Measurements from ENCODE around the gene DISC1. TPM values are rescaled to one million over a fixed set of nuclear protein-coding genes. Genes with fewer than 3 reads are reported as not detected.

The DISC1 gene
- total and polyA plus RNA-seq, 2 experiments from 2014 or later, result 0.43 to 1.2 TPM

DNA sequence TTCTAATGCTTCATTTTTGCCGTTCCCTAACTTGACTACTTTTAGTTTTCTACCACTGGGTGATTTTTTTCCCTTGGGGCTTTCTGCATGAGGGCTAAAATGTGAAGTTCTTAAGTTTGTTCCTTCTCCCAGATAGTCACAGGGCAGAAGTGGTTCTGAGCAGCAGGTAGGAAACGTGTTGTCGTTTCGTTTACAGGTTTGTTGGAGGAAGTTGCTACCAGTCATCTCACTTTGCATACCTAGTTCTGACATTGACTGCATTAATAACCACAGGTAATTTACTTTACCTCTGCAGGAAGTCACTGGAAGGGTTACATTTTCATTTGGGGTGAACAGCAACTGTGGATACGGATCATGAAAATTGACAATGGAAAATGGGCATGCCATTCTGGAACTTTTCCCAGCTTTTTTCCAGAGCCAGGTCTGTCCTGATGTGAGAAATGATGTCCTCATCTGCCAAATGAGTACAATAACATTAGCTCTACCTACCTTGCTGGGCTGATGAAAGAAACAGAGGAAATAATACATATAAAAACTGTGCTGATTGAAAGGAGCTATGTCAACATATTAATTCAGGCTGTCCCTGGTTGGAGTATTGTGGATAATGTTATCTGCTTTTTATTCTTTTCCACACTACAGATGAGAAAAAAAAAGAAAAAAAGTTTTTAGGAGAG is 94.2 kb downstream of the DISC1 start:
- no peaks in the 10 kb centered on the region for H3K9me3 ChIP-seq (ENCODE audit: low read depth)
- H2AFZ ChIP-seq, result no peak overlapping the region
- no peaks in the 10 kb centered on the region for H3F3A ChIP-seq (ENCODE audit: insufficient read depth)
- no peak overlapping the region for H3K4me2 ChIP-seq (ENCODE audit: unreplicated experiment)
- no peaks in the 10 kb centered on the region for H3K79me2 ChIP-seq (ENCODE audit: insufficient read depth)
- H3K4me3 ChIP-seq, result no peak overlapping the region
- in situ Hi-C loops (cut with MboI), result no loop called here
- no peak for DNase-seq
- WGBS, 2 experiments (ENCODE audit: low coverage in 1 of 2, low lambda C conversion rate in 2 of 2, missing lambda C conversion rate in 2 of 2), result 79 to 92% methylated on average over 5 of the region's 5 CpGs
- no peaks in the 10 kb centered on the region for H3K9me2 ChIP-seq (ENCODE audit: insufficient read depth)
- TF ChIP-seq EZH2phosphoT487 (IDR thresholded peaks at IDR 0.05; ENCODE audit: insufficient read depth, low read depth) (no peak), EZH2 (IDR thresholded peaks at IDR 0.05; ENCODE audit: insufficient read depth, poor library complexity, severe bottlenecking) (no peak)
- no peaks in the 10 kb centered on the region for H4K20me1 ChIP-seq (ENCODE audit: insufficient read depth)
- H3K27ac ChIP-seq, result no peak overlapping the region
- H3K4me1 ChIP-seq (ENCODE audit: insufficient read depth), result no peaks in the 10 kb centered on the region
- no peaks in the 10 kb centered on the region for H3K36me3 ChIP-seq (ENCODE audit: low read depth)
- H3K27me3 ChIP-seq (replicated peaks; ENCODE audit: insufficient read depth), result no peaks in the 10 kb centered on the region
- H3K9ac ChIP-seq, result no peak overlapping the region

DNA sequence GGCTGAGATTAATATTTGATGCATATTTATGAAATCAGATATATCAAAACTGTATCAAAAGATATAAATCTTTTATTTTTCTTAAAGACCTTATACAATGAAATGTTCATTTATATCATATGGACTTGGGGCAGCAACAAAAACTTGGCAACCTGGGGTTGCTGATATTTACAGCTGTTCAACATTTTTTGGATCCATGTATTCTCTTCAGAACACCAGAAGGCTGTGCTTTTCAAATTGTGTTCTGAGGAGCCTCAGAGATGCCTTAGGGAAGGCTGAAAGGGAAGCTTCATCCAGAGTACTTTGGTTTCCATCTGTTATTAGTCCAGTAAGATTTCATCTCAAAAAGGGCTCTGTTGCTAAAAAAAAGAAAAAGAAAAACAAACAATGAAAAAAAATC is 94.8 kb downstream of the DISC1 start:
- no peaks in the 10 kb centered on the region for H3K4me1 ChIP-seq (ENCODE audit: insufficient read depth)
- in situ Hi-C loops (cut with MboI), result no loop called here
- no peaks in the 10 kb centered on the region for H3K9me2 ChIP-seq (ENCODE audit: insufficient read depth)
- no peak for TF ChIP-seq EZH2 (IDR thresholded peaks at IDR 0.05; ENCODE audit: insufficient read depth, poor library complexity, severe bottlenecking)
- no peak for TF ChIP-seq EZH2phosphoT487 (IDR thresholded peaks at IDR 0.05; ENCODE audit: insufficient read depth, low read depth)
- no peak overlapping the region for H3K4me3 ChIP-seq
- no peaks in the 10 kb centered on the region for H3K9me3 ChIP-seq (ENCODE audit: low read depth)
- H4K20me1 ChIP-seq (ENCODE audit: insufficient read depth), result no peaks in the 10 kb centered on the region
- H3K27me3 ChIP-seq (replicated peaks; ENCODE audit: insufficient read depth), result no peaks in the 10 kb centered on the region
- H3K9ac ChIP-seq, result no peak overlapping the region
- H3K36me3 ChIP-seq (ENCODE audit: low read depth), result no peaks in the 10 kb centered on the region
- no peak overlapping the region for H2AFZ ChIP-seq
- no peaks in the 10 kb centered on the region for H3F3A ChIP-seq (ENCODE audit: insufficient read depth)
- H3K4me2 ChIP-seq (ENCODE audit: unreplicated experiment), result no peak overlapping the region
- H3K27ac ChIP-seq, result no peak overlapping the region
- no peak for DNase-seq
- H3K79me2 ChIP-seq (ENCODE audit: insufficient read depth), result no peaks in the 10 kb centered on the region

DNA sequence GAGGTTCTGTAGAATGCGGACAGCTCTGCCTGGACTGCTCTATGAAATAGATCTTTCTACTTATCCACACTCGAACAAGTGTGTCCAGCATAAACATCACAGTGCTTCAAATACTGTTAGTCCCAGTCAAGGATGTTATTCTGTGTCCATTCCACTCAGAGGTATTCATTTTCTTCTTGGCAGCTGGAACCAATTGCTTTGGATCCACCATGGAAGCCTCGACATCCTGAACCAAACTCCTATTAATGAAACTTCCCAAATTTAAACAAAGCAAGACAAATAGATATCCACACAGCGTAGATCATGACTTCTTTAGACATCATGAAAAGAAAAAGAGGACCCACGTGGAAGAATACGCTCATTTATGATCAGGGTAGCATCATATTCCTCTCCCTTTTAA is 95.8 kb downstream of the DISC1 start:
- Histone ChIP-seq H3K9me2 (ENCODE audit: insufficient read depth) (no peaks in the 10 kb centered on the region), H3K9ac (no peak overlapping the region), H3K4me2 (ENCODE audit: unreplicated experiment) (no peak overlapping the region), H4K20me1 (ENCODE audit: insufficient read depth) (no peaks in the 10 kb centered on the region), H3K4me1 (ENCODE audit: insufficient read depth) (no peaks in the 10 kb centered on the region), H2AFZ (no peak overlapping the region), H3K9me3 (ENCODE audit: low read depth) (no peaks in the 10 kb centered on the region), H3F3A (ENCODE audit: insufficient read depth) (no peaks in the 10 kb centered on the region), H3K79me2 (ENCODE audit: insufficient read depth) (no peaks in the 10 kb centered on the region), H3K36me3 (ENCODE audit: low read depth) (no peaks in the 10 kb centered on the region), H3K27ac (no peak overlapping the region), H3K27me3 (replicated peaks; ENCODE audit: insufficient read depth) (no peaks in the 10 kb centered on the region), H3K4me3 (no peak overlapping the region)
- no peak for TF ChIP-seq EZH2phosphoT487 (IDR thresholded peaks at IDR 0.05; ENCODE audit: insufficient read depth, low read depth)
- 84% methylated on average over 6 of the region's 6 CpGs for WGBS, 2 experiments (ENCODE audit: low coverage in 1 of 2, low lambda C conversion rate in 2 of 2, missing lambda C conversion rate in 2 of 2)
- in situ Hi-C loops (cut with MboI), result no loop called here
- no peak for DNase-seq

DNA sequence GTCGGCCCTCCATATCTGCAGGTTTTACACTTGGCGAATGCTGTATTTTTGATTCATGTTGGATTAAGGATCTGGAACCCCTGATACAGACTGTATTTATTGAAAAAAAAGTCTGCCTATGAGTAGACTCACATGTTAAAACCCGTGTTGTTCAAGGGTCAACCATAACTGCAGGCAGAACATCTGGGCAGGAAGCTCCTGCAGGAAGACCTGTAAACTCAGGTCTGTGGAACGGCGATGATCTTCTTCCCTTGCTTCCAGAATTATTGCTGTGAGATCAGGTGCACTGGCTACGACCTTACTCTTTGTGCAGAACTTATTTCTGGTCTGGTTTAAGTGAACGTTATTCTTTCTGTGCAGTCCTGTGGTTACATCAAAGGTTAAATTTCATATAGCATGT is 96.6 kb downstream of the DISC1 start:
- no peak for DNase-seq
- H3K9me3 ChIP-seq (ENCODE audit: low read depth), result no peaks in the 10 kb centered on the region
- no peak overlapping the region for H3K9ac ChIP-seq
- 67 to 69% methylated on average over 7 of the region's 7 CpGs for WGBS, 2 experiments (ENCODE audit: low coverage in 1 of 2, low lambda C conversion rate in 2 of 2, missing lambda C conversion rate in 2 of 2)
- in situ Hi-C loops (cut with MboI), result no loop called here
- no peaks in the 10 kb centered on the region for H3K27me3 ChIP-seq (replicated peaks; ENCODE audit: insufficient read depth)
- H3F3A ChIP-seq (ENCODE audit: insufficient read depth), result no peaks in the 10 kb centered on the region
- H3K4me3 ChIP-seq, result no peak overlapping the region
- H3K36me3 ChIP-seq (ENCODE audit: low read depth), result no peaks in the 10 kb centered on the region
- no peaks in the 10 kb centered on the region for H4K20me1 ChIP-seq (ENCODE audit: insufficient read depth)
- no peak overlapping the region for H3K27ac ChIP-seq
- H3K4me2 ChIP-seq (ENCODE audit: unreplicated experiment), result no peak overlapping the region
- no peaks in the 10 kb centered on the region for H3K9me2 ChIP-seq (ENCODE audit: insufficient read depth)
- no peaks in the 10 kb centered on the region for H3K4me1 ChIP-seq (ENCODE audit: insufficient read depth)
- TF ChIP-seq EZH2 (IDR thresholded peaks at IDR 0.05; ENCODE audit: insufficient read depth, poor library complexity, severe bottlenecking) (no peak), EZH2phosphoT487 (IDR thresholded peaks at IDR 0.05; ENCODE audit: insufficient read depth, low read depth) (no peak)
- H2AFZ ChIP-seq, result no peak overlapping the region
- no peaks in the 10 kb centered on the region for H3K79me2 ChIP-seq (ENCODE audit: insufficient read depth)

DNA sequence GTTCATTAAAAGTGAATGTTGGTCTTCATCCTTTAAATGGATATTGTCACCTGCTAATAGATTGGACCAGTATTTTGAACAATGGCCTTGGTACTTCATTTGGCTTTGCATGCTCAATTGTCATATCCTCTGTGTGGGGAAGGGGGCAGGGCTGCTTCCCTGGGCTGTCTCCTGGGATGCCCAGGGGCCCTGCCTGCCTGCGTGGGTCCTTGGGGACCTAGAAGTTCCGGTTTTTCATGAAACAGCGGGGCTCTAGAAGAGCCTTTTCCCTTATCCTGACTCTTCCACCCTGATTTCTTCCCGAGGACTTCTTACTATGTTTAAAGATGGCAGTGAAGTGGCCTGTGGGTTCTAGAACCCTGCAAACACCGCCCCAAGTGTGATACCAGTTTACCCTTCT is 97.5 kb downstream of the DISC1 start:
- no peak for DNase-seq
- no peak for TF ChIP-seq EZH2phosphoT487 (IDR thresholded peaks at IDR 0.05; ENCODE audit: insufficient read depth, low read depth)
- no peak for TF ChIP-seq EZH2 (IDR thresholded peaks at IDR 0.05; ENCODE audit: insufficient read depth, poor library complexity, severe bottlenecking)
- Histone ChIP-seq H3F3A (ENCODE audit: insufficient read depth) (no peaks in the 10 kb centered on the region), H3K4me1 (ENCODE audit: insufficient read depth) (no peaks in the 10 kb centered on the region), H4K20me1 (ENCODE audit: insufficient read depth) (no peaks in the 10 kb centered on the region), H3K4me3 (no peak overlapping the region), H3K36me3 (ENCODE audit: low read depth) (no peaks in the 10 kb centered on the region), H3K79me2 (ENCODE audit: insufficient read depth) (no peaks in the 10 kb centered on the region), H2AFZ (no peak overlapping the region), H3K9me3 (ENCODE audit: low read depth) (no peaks in the 10 kb centered on the region), H3K27ac (no peak overlapping the region), H3K4me2 (ENCODE audit: unreplicated experiment) (no peak overlapping the region), H3K9ac (no peak overlapping the region), H3K27me3 (replicated peaks; ENCODE audit: insufficient read depth) (no peaks in the 10 kb centered on the region), H3K9me2 (ENCODE audit: insufficient read depth) (no peaks in the 10 kb centered on the region)
- 77 to 79% methylated on average over 5 of the region's 5 CpGs for WGBS, 2 experiments (ENCODE audit: low coverage in 1 of 2, low lambda C conversion rate in 2 of 2, missing lambda C conversion rate in 2 of 2)
- in situ Hi-C loops (cut with MboI), result no loop called here

Measured in GM23248 (cell line).